ENCODE results near the gene NADK2. TPM values are rescaled to one million over a fixed set of nuclear protein-coding genes. Genes with fewer than 3 reads are reported as not detected.

Gene NADK2
- total RNA-seq, 4 donors from 2014 or later: 22.5 to 34.8 (median 26.3) TPM

GRCh38 chr5:36179950-36180349 lies 61.8 kb downstream of the NADK2 start:
- no peak for TF ChIP-seq CTCF (IDR thresholded peaks at IDR 0.05; ENCODE audit: low read depth)

GRCh38 chr5:36178524-36178890 lies 63.2 kb downstream of the NADK2 start:
- no peak for TF ChIP-seq CTCF (IDR thresholded peaks at IDR 0.05; ENCODE audit: low read depth)

- no peak for TF ChIP-seq CTCF (IDR thresholded peaks at IDR 0.05; ENCODE audit: low read depth)
Measured at GRCh38 chr5:36177715-36178523, 63.8 kb downstream of the NADK2 start.

GRCh38 chr5:36177154-36177553 lies 64.6 kb downstream of the NADK2 start:
- TF ChIP-seq CTCF (IDR thresholded peaks at IDR 0.05; ENCODE audit: low read depth): no peak

GRCh38 chr5:36175043-36175442 lies 66.7 kb downstream of the NADK2 start:
- no peak for TF ChIP-seq CTCF (IDR thresholded peaks at IDR 0.05; ENCODE audit: low read depth)

- no peak for TF ChIP-seq CTCF (IDR thresholded peaks at IDR 0.05; ENCODE audit: low read depth)
Measured at GRCh38 chr5:36174119-36174518, 67.6 kb downstream of the NADK2 start.

GRCh38 chr5:36173426-36173825 lies 68.3 kb downstream of the NADK2 start:
- TF ChIP-seq CTCF (IDR thresholded peaks at IDR 0.05; ENCODE audit: low read depth): no peak

All from subcutaneous adipose tissue (tissue), 4 donors.